ENCODE results near the gene ZNF319. TPM values are rescaled to one million over a fixed set of nuclear protein-coding genes. Genes with fewer than 3 reads are reported as not detected.

ZNF319 gene
- total and polyA plus RNA-seq, 2 of the 8 experiments (the other 6 are each of a cell fraction or from before 2014, with no cell fraction given) = 3.3 to 5.5 TPM

GRCh38 chr16:57950382-57950781, 50.1 kb downstream of the ZNF319 start (continued):
- TF ChIP-seq MAX (IDR thresholded peaks at IDR 0.05) = no peak
